Heart right ventricle (tissue), 16 donors: ENCODE data around the gene SERPINB12. TPM values are rescaled to one million over a fixed set of nuclear protein-coding genes. Genes with fewer than 3 reads are reported as not detected.

Experiments
- ATAC-seq, 8 donors: fragments of 200-7000 bp; cut with Tn5 transposase; one replicate each; pipeline ENCODE4 v1.9.1; 2020; ENCODE audit warnings: mild to moderate bottlenecking in 8 of 8, moderate library complexity in 8 of 8, moderate number of reproducible peaks in 1 of 8
- DNase-seq, 2 donors: peaks; one replicate each; pipeline ENCODE4 v3.0.0-alpha.2; 2020
- H3K27ac ChIP-seq, 10 donors: fragments of 200-600 bp; sonication (generic) in 2 of 10; one replicate each; pipeline versions ENCODE4 v1.5.0 to v1.8.0; 2020 to 2022; ENCODE audit warnings: mild to moderate bottlenecking in 3 of 10
- H3K27me3 ChIP-seq, 7 donors: fragments of 200-600 bp; one replicate each; pipeline ENCODE4 v1.8.0; 2021 to 2022; ENCODE audit warnings: mild to moderate bottlenecking in 2 of 7
- H3K36me3 ChIP-seq, 9 donors: fragments of 200-600 bp; sonication (generic) in 1 of 9; one replicate each; pipeline versions ENCODE4 v1.5.0 to v1.8.0; 2020 to 2022; ENCODE audit warnings: mild to moderate bottlenecking in 2 of 9
- H3K4me1 ChIP-seq, 9 donors: fragments of 200-600 bp; sonication (generic) in 1 of 9; one replicate each; pipeline versions ENCODE4 v1.5.0 to v1.8.0; 2020 to 2022; ENCODE audit warnings: mild to moderate bottlenecking in 4 of 9
- H3K4me3 ChIP-seq, 10 donors: fragments of 200-600 bp; sonication (generic) in 2 of 10; one replicate each; pipeline versions ENCODE4 v1.5.0 to v1.8.0; 2020 to 2022; ENCODE audit warnings: mild to moderate bottlenecking in 7 of 10, moderate library complexity in 2 of 10
- H3K9me3 ChIP-seq, 11 donors: fragments of 200-600 bp in 10 of 11; sonication (generic) in 2 of 11; one replicate each; pipeline versions ENCODE4 v1.5.0 to v1.8.0; 2013 to 2022; ENCODE audit warnings: mild to moderate bottlenecking in 2 of 11, control low read depth in 1 of 11, moderate library complexity in 1 of 11
- CTCF ChIP-seq, 9 donors: fragments of 200-600 bp; sonication (generic) in 2 of 9; IDR thresholded peaks; one replicate each; pipeline versions ENCODE4 v1.5.0 to v1.8.0; 2021 to 2022; ENCODE audit warnings: antibody characterized with exemption in 9 of 9, mild to moderate bottlenecking in 5 of 9, moderate library complexity in 1 of 9
- WGBS, 2 donors: extraction: QIAGEN DNeasy Blood & Tissue Kit; methylation state at CpG; one replicate each; pipeline ENCODE4 v1.1.7; 2013; ENCODE audit warnings: inconsistent platforms in 1 of 2; 5-methylcytosine and 5-hydroxymethylcytosine counted together
- intact Hi-C, 10 donors: fragments of 100-400 bp; cut with DNase I; formaldehyde crosslinking; loops; one replicate each; pipeline versions ENCODE4 v1.11.1 to v1.14.2; 2022
- polyA plus RNA-seq, 2 donors: library from polyadenylated mRNA; stranded (reverse); fragments of 200-250 nt; gene quantifications; one replicate each; pipeline ENCODE4 v1.2.3, GENCODE V29; 2013
- total RNA-seq, 10 donors: library from RNA; stranded (reverse); fragmentation: NEBNext Ultra II Directional in 3 of 10; extraction: Animal tissue kit (Norgen Biotek cat#: 25700) in 3 of 10; gene quantifications; one replicate each; pipeline versions ENCODE4 v1.2.1 to v1.2.4, GENCODE V29; 2021 to 2023
- donor health status: Arrhythmogenic right ventricular cardiomyopathy.
- donor health status: ischemic (EF 13 %, LVEDD 7.1; RV severe dilation, severe dysfunction).
- donor health status: healthy with polysubstance abuse.
- donor health status: DM: no; HTN: yes; CAD: no.
- donor health status: DM: no; HTN: no; CAD: no.
- donor health status: ischemic (EF 25% LVEDD 6.9; RV normal size, moderate dysfunction).
- donor health status: ischemic (EF 25% LVEDD 5.7; RV mildly dilated, moderate dysfunction).
- donor health status: healthy.
- donor health status: DM: yes; HTN: yes; CAD: no.
- donor health status: Ischemic cardiomyopathy.
- donor health status: ischemic (EF 35%, LVEDD 5.7; RV mildly dilated, moderate dysfunction).
- donor health status: nonischemic (EF 11% LVEDD 7.7; RV severe dilation, severe dysfunction).
- donor health status: DM: yes; HTN: yes; CAD: no.
- donor health status: PGD.
- donor health status: ischemic (EF 29% LVEDD 5.4; RV normal size, mild dysfunction).
- donor health status: nonischemic (EF 23%, LVEDD 6.1; RV moderate dilation, normal function).

Gene SERPINB12
- total and polyA plus RNA-seq, 12 donors: not detected

GRCh38 chr18:63506336-63506646 lies 35.9 kb upstream of the SERPINB12 start:
- Histone ChIP-seq H3K4me1 (no peaks in the 10 kb centered on the region), H3K27ac (no peak overlapping the region), H3K36me3 (no peaks in the 10 kb centered on the region), H3K9me3 (no peaks in the 10 kb centered on the region), H3K27me3 (peaks cover 0 to 29% (median 3%) of the 10 kb centered on the region in 7 donors), H3K4me3 (no peak overlapping the region)
- DNase-seq (no peak), ATAC-seq (no peak)
- no peak for TF ChIP-seq CTCF (IDR thresholded peaks at IDR 0.05)
- intact Hi-C loops: no loop called here
- WGBS, 2 donors: 59 to 61% methylated on average over 3 of the region's 3 CpGs

- TF ChIP-seq CTCF (IDR thresholded peaks at IDR 0.05): no peak
- Histone ChIP-seq H3K4me3 (no peak overlapping the region), H3K27me3 (peaks cover 0 to 31% (median 0%) of the 10 kb centered on the region in 7 donors), H3K27ac (no peak overlapping the region), H3K9me3 (no peaks in the 10 kb centered on the region), H3K36me3 (no peaks in the 10 kb centered on the region), H3K4me1 (no peaks in the 10 kb centered on the region)
- DNase-seq (no peak), ATAC-seq (no peak)
- WGBS, 2 donors: 42 to 53% methylated on average over 3 of the region's 3 CpGs
- intact Hi-C loops: no loop called here
Observed at GRCh38 chr18:63508596-63508995, 33.6 kb upstream of the SERPINB12 start.

GRCh38 chr18:63511285-63511684 lies 30.9 kb upstream of the SERPINB12 start:
- peak in 7 of 9 donors; percentile 42 to 58 (median 52) for TF ChIP-seq CTCF (IDR thresholded peaks at IDR 0.05)
- Histone ChIP-seq H3K27ac (no peak overlapping the region), H3K4me1 (no peaks in the 10 kb centered on the region), H3K9me3 (no peaks in the 10 kb centered on the region), H3K4me3 (no peak overlapping the region), H3K36me3 (no peaks in the 10 kb centered on the region), H3K27me3 (peaks cover 0 to 21% (median 4%) of the 10 kb centered on the region in 7 donors)
- 18% methylated on average over 7 of the region's 7 CpGs for WGBS, 2 donors
- ATAC-seq (peak in 2 of 8 donors; percentile 29 to 37), DNase-seq (peak in 1 of 2 donors; percentile 17)
- intact Hi-C loops: loop anchor here in 4 of 10 donors (10.0 kb wide), 2 partner anchors 334 to 464 kb away; partner anchors contain the start of gene SERPINB8 (in 1 of the 4)

GRCh38 chr18:63514326-63514725 lies 27.8 kb upstream of the SERPINB12 start:
- Histone ChIP-seq H3K9me3 (no peaks in the 10 kb centered on the region), H3K27ac (no peak overlapping the region), H3K4me3 (no peak overlapping the region), H3K4me1 (no peaks in the 10 kb centered on the region), H3K36me3 (no peaks in the 10 kb centered on the region), H3K27me3 (peaks cover 0 to 27% (median 6%) of the 10 kb centered on the region in 7 donors)
- 57 to 59% methylated on average over 6 of the region's 6 CpGs for WGBS, 2 donors
- no peak for ATAC-seq
- DNase-seq: no peak
- intact Hi-C loops: loop anchor here in 4 of 10 donors (10.0 kb wide), 2 partner anchors 330 to 460 kb away; partner anchors contain the start of gene SERPINB8 (in 1 of the 4)
- no peak for TF ChIP-seq CTCF (IDR thresholded peaks at IDR 0.05)
